HG03097 (cell line): ENCODE results near the gene KAZN.

Experiments
- ATAC-seq: cut with Tn5 transposase; IDR thresholded peaks from one replicate; pipeline ENCODE4 v1.9.1; 2021; ENCODE audit not compliant: unreplicated experiment, low FRiP score

KAZN gene

DNA sequence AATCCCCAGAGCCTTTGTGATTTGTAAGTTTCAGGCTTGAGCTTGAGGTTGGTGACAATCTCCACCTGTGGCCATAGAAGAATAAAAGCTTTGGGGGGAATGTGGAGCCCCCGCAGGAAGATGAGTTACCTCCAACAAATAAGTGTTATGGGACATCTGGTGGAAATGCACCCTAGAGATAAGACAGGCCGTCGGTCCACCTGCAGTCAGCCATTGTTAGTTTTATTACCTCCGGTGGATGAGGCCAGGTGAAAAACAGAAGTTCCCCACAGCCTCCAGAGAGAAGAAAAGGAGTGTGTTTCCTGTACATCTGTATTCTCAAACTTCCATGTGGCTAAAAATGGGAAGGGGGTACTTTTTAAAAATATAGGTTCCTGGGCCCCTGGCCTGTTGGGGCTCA, 137.4 kb downstream of the KAZN start:
- ATAC-seq = no peak

GRCh38 chr1:14737561-14738094, 139.1 kb downstream of the KAZN start:
- ATAC-seq = no peak

GRCh38 chr1:14738235-14738634, 139.8 kb downstream of the KAZN start:
- ATAC-seq = no peak

DNA sequence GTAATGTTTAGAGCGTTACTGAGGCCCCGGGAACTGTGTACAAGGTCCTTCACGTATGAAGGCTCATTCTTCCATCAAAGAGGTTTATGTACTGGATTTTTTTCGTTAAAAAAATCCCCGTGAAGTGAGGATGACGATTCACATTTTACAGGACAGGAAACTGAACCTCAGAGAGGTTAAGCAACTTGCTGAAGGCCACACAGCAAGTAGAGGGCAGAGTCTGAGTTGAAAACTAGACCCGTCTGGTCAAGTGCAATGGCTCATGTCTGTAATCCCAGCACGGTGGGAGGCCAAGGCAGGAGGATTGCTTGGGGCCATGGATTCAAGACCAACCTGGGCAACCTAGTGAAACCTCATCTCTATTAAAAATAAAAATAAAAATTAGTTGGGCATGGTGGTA, 140.2 kb downstream of the KAZN start:
- no peak for ATAC-seq

DNA sequence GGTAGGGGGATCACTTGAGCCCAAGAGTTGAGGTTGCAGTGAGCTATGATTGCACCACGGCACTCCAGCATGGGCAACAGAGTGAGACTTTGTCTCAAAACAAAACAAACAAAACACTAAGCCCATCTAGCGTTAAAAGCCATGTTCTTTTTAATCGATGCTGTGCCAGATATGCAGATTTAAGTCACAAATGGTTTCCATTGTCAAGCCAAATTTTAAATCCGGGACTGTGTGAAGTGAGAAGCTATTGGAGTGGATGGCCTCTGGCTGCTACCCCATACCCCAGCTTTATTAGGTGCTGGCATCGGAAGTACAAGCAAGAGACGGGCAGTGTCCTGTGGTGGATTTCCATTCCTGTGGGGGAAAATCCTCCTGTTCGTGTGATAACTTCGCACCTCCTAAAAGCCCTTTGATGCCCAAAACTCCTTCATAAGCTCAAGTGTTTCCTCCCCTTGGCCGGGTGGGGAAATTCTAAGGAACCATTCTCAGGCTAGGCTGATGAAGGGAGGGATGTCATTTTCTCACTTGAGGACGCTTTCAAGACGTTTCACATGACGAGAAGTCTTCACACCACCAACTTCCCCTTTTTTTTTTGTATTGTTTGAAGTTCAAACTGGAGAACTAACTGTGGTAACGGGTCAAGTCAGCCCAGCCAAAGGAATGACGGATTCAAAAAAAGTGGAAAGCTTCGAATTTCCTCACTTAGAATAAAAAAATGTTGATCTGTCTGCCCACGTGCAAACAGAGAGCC, 140.8 kb downstream of the KAZN start:
- ATAC-seq = no peak

DNA sequence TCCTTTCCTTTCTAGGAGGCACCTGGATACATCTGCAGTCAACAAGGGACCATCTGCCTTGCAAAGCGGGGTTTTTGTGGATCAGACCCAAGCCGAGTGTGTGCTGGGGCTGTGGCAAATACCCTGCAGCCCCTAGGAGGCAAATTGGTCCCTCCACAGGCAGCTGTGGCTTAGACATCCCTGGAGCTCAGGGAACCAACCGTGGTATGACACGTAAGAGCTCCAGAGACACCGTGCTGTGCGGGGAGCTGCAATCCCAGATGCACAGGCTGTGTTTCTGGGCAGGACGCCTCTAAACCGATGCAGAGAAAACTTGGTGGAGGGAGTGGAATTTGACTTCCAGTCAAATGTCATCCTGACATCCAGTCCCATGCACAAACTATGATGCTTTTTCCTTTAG, 141.5 kb downstream of the KAZN start:
- ATAC-seq = no peak

GRCh38 chr1:14741082-14741481, 142.6 kb downstream of the KAZN start:
- ATAC-seq = no peak

DNA sequence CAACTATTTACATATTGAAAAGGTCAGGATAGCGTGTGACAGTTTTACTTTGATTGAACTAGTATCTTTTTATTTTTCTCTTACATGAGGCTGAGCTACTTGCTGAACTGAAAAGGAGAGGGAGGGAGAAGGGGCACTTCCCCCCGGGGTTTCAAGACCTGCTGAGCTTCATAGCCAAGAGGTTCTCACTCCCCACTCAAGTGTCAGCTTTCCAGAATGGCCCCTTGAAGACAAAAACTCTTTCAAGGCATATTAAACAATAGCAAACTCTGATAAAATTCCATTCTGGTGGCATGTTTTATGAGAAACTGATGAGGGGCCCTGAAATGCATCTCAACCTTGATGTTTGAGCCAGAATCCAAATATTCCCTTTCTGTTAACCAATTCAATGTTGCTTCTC, 143.0 kb downstream of the KAZN start:
- no peak for ATAC-seq

- no peak for ATAC-seq
Measured at GRCh38 chr1:14742181-14742980, 143.9 kb downstream of the KAZN start.

DNA sequence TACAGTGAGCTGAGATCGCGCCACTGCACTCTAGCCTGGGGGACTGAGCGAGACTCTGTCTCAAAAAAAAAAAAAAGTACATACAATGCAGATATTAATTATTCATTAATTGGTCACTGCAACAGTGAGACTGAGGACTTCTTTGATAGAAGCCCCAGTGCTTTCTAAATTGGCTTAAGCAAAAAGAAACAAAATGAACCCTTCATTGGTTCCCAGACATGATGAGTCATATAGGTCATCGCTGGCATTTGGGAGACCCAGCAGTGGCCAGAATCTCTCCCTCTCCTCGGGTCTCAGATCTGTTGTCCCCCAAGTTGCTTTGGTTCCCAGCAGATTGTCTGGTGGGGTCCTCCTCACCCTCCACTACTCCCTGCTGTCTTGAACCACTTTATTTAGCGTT, 144.9 kb downstream of the KAZN start:
- ATAC-seq = no peak

- ATAC-seq = no peak
Measured at GRCh38 chr1:14745001-14745720, 146.7 kb downstream of the KAZN start.

DNA sequence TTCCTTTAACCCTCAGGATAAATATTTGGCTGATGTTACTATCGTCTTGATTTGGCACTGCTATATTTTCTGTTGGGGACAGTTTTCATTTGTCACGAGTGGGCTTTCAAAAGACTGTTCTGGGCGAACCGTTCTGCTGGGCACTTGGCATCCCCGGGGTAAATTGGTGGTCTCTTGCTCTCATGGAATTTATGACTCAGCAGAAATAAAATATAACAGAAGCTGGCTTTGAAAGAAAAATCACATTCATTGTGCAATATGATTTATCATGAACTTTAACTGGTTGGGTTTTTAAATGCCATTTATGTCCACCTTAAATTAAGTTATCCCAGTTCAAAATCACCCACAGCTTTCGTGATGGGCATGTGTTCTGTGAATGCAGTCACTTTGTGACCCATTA, 147.3 kb downstream of the KAZN start:
- ATAC-seq = no peak

DNA sequence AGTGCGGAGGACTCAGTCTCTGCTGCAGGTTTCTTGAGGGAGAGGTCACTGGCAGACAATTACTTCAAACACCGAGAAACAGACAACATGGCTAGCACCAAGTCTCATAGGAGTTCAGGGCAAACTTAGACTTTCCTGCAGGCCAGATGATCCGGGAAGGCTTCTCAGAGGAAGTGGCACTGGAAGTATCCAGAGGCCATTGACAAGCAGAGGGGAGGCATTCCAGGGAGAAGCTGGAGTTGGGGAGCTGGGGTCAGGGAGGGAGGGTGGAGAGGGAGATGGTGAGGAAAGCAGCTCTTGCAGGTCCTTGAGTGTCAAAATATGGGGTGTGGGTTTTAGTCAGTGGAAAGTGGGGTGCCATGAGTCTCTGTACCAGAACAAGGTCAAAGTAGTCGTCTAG, 147.9 kb downstream of the KAZN start:
- no peak for ATAC-seq

DNA sequence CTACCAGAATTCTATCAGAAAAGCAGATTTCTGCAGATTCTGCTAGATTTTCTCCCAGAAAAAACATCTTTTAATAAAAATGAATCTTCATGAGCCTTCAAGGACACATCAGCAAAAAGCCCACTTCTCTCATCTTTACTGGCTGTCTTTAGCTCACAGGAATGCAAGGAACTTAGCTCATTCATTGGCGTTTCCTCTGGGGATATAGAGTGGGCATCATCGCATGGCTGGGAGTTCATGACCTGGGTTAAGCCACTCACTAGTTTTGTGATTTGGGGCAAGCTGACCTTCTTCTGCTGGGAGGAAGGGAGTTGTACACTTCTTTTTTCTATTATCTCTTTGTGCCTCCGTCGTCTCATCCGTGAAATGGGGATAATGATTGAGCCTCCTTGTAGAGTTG, 149.7 kb downstream of the KAZN start:
- no peak for ATAC-seq

GRCh38 chr1:14748977-14749376, 150.5 kb downstream of the KAZN start:
- ATAC-seq = no peak

DNA sequence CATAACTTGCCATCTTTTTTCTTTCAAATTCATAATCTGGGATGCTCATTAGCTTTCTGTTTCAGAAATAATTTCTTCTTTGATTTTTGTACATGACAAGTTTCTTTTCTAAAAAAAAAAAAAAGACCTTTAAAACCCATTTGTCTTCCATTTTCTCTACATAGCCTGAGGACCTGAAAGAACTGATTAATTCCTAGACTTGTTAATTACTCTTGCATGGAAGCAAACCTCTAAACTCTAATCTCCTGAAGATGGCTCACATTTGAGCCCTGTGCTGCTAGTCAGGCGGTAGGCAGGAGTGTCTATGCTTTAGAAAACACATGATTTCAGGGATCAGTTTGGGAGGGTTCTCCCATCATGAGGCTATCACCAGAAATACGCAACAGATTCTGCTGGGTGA, 152.0 kb downstream of the KAZN start:
- ATAC-seq = no peak

- no peak for ATAC-seq
Measured at GRCh38 chr1:14755518-14756252, 157.2 kb downstream of the KAZN start.

- no peak for ATAC-seq
Measured at GRCh38 chr1:14756589-14757285, 158.3 kb downstream of the KAZN start.

DNA sequence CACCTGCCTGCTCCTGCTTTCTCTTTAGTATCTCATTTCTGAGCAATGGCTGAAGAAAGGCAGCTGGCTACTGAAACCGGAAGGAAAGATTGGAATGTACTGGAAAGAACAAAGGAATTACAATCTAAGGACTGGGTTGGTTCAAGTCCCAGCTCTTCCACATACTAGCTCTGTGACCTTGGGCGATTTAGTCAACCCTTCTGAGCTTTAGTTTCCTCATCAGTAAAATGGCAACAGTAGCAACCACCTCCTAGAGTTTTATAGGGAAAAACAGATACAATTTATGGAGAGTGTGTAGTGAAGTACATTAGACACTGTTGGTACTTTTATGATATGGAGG, 158.8 kb downstream of the KAZN start:
- no peak for ATAC-seq
